Measurements from ENCODE around the gene RNF144B. TPM values are rescaled to one million over a fixed set of nuclear protein-coding genes. Genes with fewer than 3 reads are reported as not detected.

Gene RNF144B
- total RNA-seq, 2 experiments from 2014 or later: 2.1 to 2.3 TPM

DNA sequence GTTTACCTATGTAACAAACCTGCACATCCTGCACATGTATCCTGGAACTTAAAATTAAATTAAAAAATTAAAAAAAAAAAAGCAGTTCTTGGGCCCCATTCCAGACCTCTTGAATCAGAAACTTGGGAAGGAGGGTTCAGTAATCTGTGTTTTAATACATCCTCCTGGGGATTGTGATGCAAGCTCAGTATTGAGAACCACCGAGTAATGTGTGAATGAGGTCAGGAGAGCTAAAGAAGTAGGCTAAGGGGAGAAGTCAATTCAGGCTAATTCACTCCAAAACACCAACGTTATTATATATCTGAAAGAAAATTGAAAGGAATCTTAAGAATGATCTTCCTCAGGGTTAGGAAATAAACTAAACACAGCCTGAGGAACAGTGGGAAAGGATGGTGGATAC lies 120.4 kb downstream of the RNF144B start:
- H3K4me1 Mint-ChIP-seq: peaks cover 7% of the 10 kb centered on the region
- no peak overlapping the region for H3K27ac Mint-ChIP-seq
- H3K9me3 Mint-ChIP-seq: no peaks in the 10 kb centered on the region
- no peak overlapping the region for H3K4me3 Mint-ChIP-seq
- no peak for DNase-seq
- peaks cover 7% of the 10 kb centered on the region for H3K27me3 Mint-ChIP-seq
- H3K36me3 Mint-ChIP-seq: no peaks in the 10 kb centered on the region

DNA sequence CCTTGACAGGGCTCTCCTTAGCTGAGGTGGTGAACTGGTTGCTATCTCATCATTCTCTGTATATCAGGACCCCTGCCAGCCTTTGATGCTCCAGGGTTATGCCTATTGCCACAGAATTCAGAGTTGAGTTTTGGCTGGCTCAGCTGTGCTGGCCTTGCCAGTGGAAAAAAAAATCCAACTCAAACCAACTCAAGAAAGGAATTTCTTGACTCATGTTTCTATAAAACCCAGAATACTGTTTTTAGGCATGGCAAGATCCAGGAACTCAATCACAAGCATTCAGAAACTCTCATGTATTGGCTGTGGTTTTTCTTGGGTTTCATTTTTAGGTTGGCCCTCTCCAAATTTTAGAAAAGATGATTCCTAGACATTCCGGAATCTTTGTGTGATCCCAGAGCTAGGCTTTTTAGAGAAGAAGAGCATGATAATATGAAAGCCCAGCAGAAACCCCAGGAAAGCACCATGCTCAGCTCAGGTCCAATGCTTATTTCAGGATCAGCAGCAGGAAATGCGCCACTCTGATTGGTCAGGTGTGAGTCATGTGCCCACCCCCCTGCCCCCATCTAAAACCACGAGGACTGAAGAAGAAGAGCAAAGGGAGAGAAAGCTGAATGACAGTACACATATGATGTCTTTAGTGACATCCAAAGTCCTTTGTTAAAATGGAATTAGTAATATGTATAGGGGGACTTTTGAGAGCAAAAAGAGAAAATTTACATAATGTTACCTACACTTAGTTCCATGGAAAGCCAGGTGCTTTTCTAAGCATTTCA lies 122.9 kb downstream of the RNF144B start:
- DNase-seq: no peak
- Mint-ChIP-seq H3K4me1 (peaks cover 13% of the 10 kb centered on the region), H3K27ac (no peak overlapping the region), H3K27me3 (peaks cover 7% of the 10 kb centered on the region), H3K9me3 (no peaks in the 10 kb centered on the region), H3K36me3 (no peaks in the 10 kb centered on the region), H3K4me3 (no peak overlapping the region)

DNA sequence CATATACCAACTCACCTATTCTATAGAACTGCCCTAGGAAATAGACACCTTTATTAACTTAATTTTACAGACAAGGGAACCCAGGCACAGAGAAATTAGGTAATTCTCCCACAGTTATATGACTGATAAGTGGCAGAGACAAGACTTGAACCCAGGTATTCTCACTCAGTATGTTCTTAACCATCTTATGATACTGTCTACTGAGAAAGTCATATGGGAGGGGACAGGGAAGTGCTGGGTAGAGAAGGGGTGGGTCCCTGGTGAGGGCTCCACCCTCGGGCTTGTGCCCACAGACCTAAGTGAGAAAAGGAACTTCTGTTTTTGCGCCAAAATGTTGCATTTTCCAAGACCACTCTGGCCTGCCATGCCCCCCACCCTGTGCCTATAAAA lies 123.5 kb downstream of the RNF144B start:
- no peaks in the 10 kb centered on the region for H3K36me3 Mint-ChIP-seq
- H3K27me3 Mint-ChIP-seq: peaks cover 7% of the 10 kb centered on the region
- no peak for DNase-seq
- H3K4me1 Mint-ChIP-seq: peaks cover 13% of the 10 kb centered on the region
- H3K27ac Mint-ChIP-seq: no peak overlapping the region
- H3K9me3 Mint-ChIP-seq: no peaks in the 10 kb centered on the region
- no peak overlapping the region for H3K4me3 Mint-ChIP-seq

DNA sequence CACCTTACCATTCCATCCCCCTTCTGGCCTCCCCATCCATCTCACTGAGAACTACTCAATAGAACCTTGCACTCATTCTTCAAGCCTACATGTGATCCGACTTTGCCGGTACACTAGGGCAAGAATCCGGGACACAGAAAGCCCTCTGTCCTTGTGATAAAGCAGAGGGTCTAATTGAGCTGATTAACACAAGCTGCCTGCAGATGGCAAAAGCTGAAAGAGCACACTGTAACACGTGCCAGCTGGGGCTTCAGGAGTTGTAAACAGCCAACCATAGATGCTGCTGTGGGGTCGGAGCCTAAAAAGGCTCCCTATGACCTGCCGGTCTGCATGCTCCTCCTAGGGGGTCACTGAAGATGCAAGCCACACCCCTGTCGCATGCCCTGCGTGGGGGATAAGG lies 124.1 kb downstream of the RNF144B start:
- no peak for DNase-seq
- no peak overlapping the region for H3K27ac Mint-ChIP-seq
- H3K36me3 Mint-ChIP-seq: no peaks in the 10 kb centered on the region
- H3K4me1 Mint-ChIP-seq: peaks cover 13% of the 10 kb centered on the region
- H3K4me3 Mint-ChIP-seq: no peak overlapping the region
- peaks cover 7% of the 10 kb centered on the region for H3K27me3 Mint-ChIP-seq
- no peaks in the 10 kb centered on the region for H3K9me3 Mint-ChIP-seq

DNA sequence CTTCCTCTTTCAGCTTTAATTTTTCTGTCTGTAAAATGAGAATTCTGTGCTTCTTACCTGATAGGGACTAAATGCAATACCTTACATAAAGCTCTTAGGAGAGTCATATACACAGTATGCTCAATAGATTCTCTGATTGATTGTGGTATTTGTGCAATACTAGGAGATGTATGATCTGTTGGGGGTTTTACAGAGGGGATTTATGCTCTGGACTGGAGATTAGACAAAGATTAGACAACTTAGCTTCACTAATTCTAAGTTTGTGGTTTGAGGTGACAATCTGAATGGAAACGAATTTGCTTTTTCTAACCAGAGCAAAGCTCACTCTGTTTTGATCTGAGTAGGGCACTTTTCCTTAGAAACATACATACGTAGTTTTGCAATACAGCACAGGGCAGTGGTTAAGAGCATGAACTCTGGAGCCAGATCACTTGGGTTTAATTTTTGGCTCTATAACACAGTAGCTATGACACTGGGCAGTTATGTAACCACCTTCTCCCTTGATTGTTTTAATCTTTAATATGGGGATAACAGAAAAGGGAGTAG lies 126.2 kb downstream of the RNF144B start:
- H3K4me1 Mint-ChIP-seq: peaks cover 13% of the 10 kb centered on the region
- no peaks in the 10 kb centered on the region for H3K36me3 Mint-ChIP-seq
- H3K9me3 Mint-ChIP-seq: no peaks in the 10 kb centered on the region
- peaks cover 12% of the 10 kb centered on the region for H3K27me3 Mint-ChIP-seq
- DNase-seq: no peak
- no peak overlapping the region for H3K27ac Mint-ChIP-seq
- no peak overlapping the region for H3K4me3 Mint-ChIP-seq

DNA sequence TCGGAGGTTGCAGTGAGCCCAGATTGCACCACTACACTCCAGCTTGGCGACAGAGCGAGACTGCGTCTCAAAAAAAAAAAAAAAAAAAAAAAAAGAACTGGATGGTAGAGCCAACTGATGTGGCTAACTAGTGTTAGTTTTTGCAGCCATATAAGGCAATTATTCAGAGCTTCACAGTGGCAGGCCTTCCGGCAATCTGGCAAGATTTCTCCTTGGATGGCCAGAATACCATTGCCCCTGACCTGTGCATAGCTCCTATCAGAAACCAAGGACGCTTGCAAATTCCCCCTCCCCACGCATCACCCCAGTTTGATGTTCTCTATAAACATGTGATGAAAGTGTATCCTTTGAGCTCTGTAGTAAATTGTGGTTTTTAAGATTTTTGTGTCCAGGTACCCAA lies 127.0 kb downstream of the RNF144B start:
- Mint-ChIP-seq H3K27ac (no peak overlapping the region), H3K27me3 (peaks cover 12% of the 10 kb centered on the region), H3K9me3 (no peaks in the 10 kb centered on the region), H3K4me1 (peaks cover 12% of the 10 kb centered on the region), H3K36me3 (no peaks in the 10 kb centered on the region), H3K4me3 (no peak overlapping the region)
- DNase-seq: no peak

DNA sequence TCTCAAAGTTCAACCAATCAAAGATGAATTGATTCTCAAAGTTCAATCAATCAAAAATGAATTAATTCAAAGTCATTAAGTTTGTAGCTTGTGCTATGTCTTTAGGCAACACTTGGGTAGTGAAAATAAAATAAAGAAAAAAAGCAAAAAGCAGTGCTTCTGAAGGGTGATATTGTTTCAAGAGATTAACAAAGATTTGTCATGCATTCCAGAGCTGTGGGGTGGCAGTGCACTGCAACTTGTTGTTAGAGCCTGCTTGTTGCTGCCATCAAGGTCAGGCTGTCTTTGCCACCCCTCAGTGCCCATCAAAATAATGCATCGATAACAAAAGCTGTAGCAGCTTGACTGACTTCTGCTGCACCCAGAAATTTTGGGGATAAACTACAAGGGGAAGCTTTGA lies 128.6 kb downstream of the RNF144B start:
- Mint-ChIP-seq H3K36me3 (no peaks in the 10 kb centered on the region), H3K9me3 (no peaks in the 10 kb centered on the region), H3K4me1 (peaks cover 9% of the 10 kb centered on the region), H3K27me3 (peaks cover 12% of the 10 kb centered on the region), H3K27ac (no peak overlapping the region), H3K4me3 (no peak overlapping the region)
- no peak for DNase-seq

Other genes with a start within 250 kb of the RNF144B start
- 1 to 10 TPM; 8.2 TPM for gene TPMT, start 232.3 kb upstream of the RNF144B start, total RNA-seq
- gene KDM1B, start 231.9 kb upstream of the RNF144B start, total RNA-seq: 10 to 100 TPM; 11.8 to 12.0 TPM
- gene DEK, start 122.8 kb upstream of the RNF144B start, total RNA-seq: 100 to 1,000 TPM; 223 to 241 TPM